Skeletal muscle satellite cell (primary cell): ENCODE measurements around the gene BTN2A1.

Experiments used
- H3K27me3 ChIP-seq: 2 replicates; pipeline ENCODE4 v1.7.0; 2013; ENCODE audit warnings: low read length; ENCODE audit not compliant: control insufficient read depth, insufficient read depth
- H3K36me3 ChIP-seq: 2 replicates; pipeline ENCODE4 v1.7.0; 2013; ENCODE audit warnings: mild to moderate bottlenecking, control low read depth, low read length; ENCODE audit not compliant: insufficient read depth
- H3K4me1 ChIP-seq: 2 replicates; pipeline ENCODE4 v1.7.0; 2013; ENCODE audit warnings: low read length; ENCODE audit not compliant: control insufficient read depth, insufficient read depth
- H3K4me2 ChIP-seq: 2 replicates; pipeline ENCODE4 v1.7.0; 2013; ENCODE audit warnings: mild to moderate bottlenecking, low read length
- H3K4me3 ChIP-seq: 2 replicates; pipeline ENCODE4 v1.7.0; 2013; ENCODE audit warnings: low read length
- H3K9ac ChIP-seq: 2 replicates; pipeline ENCODE4 v1.7.0; 2013; ENCODE audit warnings: mild to moderate bottlenecking, low read depth, low read length, moderate library complexity
- H3K9me3 ChIP-seq: replicated peaks from 2 replicates; pipeline ENCODE4 v1.7.0; 2013; ENCODE audit warnings: mild to moderate bottlenecking, control low read depth, low read length

BTN2A1 gene

GRCh38 chr6:26473758-26474438 lies 16.1 kb downstream of the BTN2A1 start:
- Histone ChIP-seq H3K4me2 (peak overlapping the region; percentile 83), H3K4me3 (peak overlapping the region; percentile 71), H3K4me1 (peaks cover 19% of the 10 kb centered on the region), H3K36me3 (peaks cover 7% of the 10 kb centered on the region), H3K27me3 (no peaks in the 10 kb centered on the region), H3K9ac (peak overlapping the region; percentile 83), H3K9me3 (no peaks in the 10 kb centered on the region)

DNA sequence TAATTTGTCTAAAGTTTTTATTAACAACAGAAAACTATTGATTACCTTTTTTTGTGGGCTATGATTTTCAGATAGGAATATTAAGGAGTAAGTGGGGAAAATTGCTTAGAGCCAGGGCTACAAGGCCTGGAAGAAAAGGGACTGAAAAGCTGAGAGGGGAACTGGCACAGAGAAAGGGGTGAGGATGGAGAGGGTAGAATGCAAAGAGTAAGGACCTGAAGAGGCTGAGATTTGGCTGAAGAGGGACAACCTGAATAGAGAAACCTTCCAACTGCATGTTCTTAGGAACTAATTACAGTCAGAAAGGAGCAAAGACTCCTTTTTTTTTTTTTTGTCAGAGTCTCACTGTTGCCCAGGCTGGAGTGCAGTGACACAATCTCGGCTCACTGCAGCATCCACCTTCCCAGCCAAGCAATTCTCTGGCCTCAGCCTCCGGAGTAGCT lies 16.7 kb downstream of the BTN2A1 start:
- H3K4me1 ChIP-seq, result peaks cover 19% of the 10 kb centered on the region
- peaks cover under 1% of the 10 kb centered on the region for H3K36me3 ChIP-seq
- peak overlapping the region; percentile 83 for H3K9ac ChIP-seq

GRCh38 chr6:26475823-26476729 lies 18.3 kb downstream of the BTN2A1 start:
- Histone ChIP-seq H3K9me3 (no peaks in the 10 kb centered on the region), H3K4me3 (no peak overlapping the region), H3K27me3 (no peaks in the 10 kb centered on the region), H3K4me2 (no peak overlapping the region), H3K4me1 (peaks cover 19% of the 10 kb centered on the region), H3K9ac (no peak overlapping the region), H3K36me3 (no peaks in the 10 kb centered on the region)

More for the DNA sequence above, 16.7 kb downstream of the BTN2A1 start:
- Histone ChIP-seq H3K27me3 (no peaks in the 10 kb centered on the region), H3K4me3 (peak overlapping the region; percentile 71), H3K9me3 (no peaks in the 10 kb centered on the region), H3K4me2 (peak overlapping the region; percentile 83)

GRCh38 chr6:26476896-26477295 lies 19.1 kb downstream of the BTN2A1 start:
- Histone ChIP-seq H3K4me2 (no peak overlapping the region), H3K9me3 (no peaks in the 10 kb centered on the region), H3K4me3 (no peak overlapping the region), H3K36me3 (no peaks in the 10 kb centered on the region), H3K27me3 (no peaks in the 10 kb centered on the region), H3K4me1 (peaks cover 19% of the 10 kb centered on the region), H3K9ac (no peak overlapping the region)

DNA sequence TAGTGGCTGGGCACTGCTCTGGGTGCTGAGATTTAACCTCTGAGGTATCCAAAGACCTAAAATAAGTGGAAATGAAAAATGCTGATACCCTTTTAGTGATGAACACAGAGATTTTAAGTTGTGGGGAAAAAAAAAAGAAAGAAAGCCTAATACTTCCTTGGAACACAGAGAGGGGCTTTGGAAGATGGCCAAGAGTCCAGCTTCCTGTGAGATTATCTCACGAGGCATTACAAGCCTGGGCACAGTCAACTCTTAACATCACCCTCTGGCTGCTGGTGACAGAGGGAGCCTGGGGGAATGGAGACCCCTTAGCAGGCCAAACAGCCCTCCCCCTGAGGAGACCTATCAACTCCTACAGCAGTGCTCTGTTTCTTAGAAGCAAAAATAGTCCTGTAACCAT lies 19.7 kb downstream of the BTN2A1 start:
- Histone ChIP-seq H3K27me3 (no peaks in the 10 kb centered on the region), H3K9me3 (no peaks in the 10 kb centered on the region), H3K4me3 (no peak overlapping the region), H3K4me1 (peaks cover 19% of the 10 kb centered on the region), H3K36me3 (no peaks in the 10 kb centered on the region), H3K4me2 (no peak overlapping the region), H3K9ac (no peak overlapping the region)

DNA sequence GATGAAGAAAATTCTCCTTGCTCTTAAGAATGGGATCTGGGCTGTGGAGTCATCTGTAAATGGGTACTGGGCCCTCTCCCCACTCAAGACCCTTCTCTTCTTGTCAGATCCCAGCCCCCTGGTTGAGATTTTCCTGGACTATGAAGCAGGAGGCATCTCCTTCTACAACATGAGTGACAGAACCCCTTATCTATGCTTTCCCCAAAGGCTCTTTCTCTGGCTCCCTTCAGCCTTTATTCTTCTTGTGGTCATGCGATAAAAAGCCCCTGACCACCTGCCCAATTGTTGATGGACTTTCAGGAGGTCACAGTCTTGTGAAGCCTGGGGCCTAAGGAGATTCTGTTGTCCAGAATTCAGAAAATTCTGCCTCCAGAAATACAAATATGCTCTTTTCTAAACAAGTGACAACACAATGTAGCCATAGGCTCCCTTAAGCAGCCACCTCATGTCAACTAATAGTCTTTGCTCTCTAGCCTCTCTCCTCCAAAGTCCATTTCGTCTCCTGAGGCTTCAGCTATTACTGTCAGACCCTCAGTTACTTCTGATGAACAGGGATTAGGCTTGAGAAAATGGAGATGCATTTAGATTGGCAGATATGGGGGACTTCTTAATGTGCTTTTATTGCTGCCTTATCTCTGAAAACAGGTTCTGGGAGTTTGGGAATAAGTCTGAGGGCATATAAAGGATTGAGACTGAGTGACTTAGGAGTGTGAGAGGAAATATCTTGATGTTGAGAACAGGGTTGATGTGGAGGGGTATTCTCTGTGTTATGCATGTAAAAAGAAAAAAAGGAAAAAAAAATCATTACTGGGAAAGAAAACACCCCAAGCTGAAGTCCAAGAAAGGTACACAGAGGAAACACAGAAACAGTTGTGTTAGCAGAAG lies 20.6 kb downstream of the BTN2A1 start:
- Histone ChIP-seq H3K4me1 (peaks cover 14% of the 10 kb centered on the region), H3K4me3 (no peak overlapping the region), H3K4me2 (no peak overlapping the region), H3K36me3 (no peaks in the 10 kb centered on the region), H3K9me3 (no peaks in the 10 kb centered on the region), H3K9ac (no peak overlapping the region), H3K27me3 (no peaks in the 10 kb centered on the region)

DNA sequence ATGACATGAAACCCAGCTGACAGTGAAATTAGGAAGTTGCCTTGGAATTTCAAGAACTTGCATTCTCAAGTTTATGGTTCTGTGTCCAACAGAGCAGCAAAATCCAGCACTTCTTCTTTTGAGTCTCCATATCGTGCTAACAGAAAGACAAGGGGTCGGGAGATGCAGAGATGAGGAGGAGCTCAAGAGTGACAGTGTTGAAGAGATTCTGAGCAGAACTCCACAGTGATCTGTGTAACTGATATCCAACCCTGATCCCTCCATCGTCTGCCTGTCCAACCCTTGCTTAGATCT lies 21.2 kb downstream of the BTN2A1 start:
- Histone ChIP-seq H3K4me3 (no peak overlapping the region), H3K9ac (no peak overlapping the region), H3K9me3 (no peaks in the 10 kb centered on the region), H3K4me1 (peaks cover 13% of the 10 kb centered on the region), H3K27me3 (no peaks in the 10 kb centered on the region), H3K4me2 (no peak overlapping the region), H3K36me3 (no peaks in the 10 kb centered on the region)

GRCh38 chr6:26482338-26482737 lies 24.6 kb downstream of the BTN2A1 start:
- no peak overlapping the region for H3K4me2 ChIP-seq
- H3K9me3 ChIP-seq, result no peaks in the 10 kb centered on the region
- no peak overlapping the region for H3K4me3 ChIP-seq
- no peak overlapping the region for H3K9ac ChIP-seq
- H3K4me1 ChIP-seq, result no peaks in the 10 kb centered on the region
- no peaks in the 10 kb centered on the region for H3K36me3 ChIP-seq
- H3K27me3 ChIP-seq, result peaks cover 2% of the 10 kb centered on the region

DNA sequence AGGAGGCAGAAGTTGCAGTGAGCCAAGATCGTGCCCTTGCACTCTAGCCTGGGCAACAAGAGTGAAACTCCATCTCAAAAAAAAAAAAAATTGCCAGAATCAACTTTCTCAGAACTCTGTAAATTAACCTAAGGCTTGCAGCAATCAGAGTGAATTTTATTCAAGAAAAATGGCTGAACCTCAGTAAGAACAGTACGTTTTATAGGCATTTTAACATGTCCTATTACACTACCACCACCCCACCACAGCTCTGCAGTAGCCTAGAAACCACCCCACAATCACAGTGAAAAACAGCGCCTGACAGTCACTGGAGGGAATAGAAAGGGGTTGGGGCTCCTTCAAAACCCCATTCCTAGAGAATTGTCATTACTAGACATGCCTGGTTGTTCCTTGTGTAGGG lies 26.0 kb downstream of the BTN2A1 start:
- no peak overlapping the region for H3K4me2 ChIP-seq
- no peak overlapping the region for H3K9ac ChIP-seq
- no peaks in the 10 kb centered on the region for H3K9me3 ChIP-seq
- peaks cover 7% of the 10 kb centered on the region for H3K27me3 ChIP-seq
- no peaks in the 10 kb centered on the region for H3K36me3 ChIP-seq
- no peaks in the 10 kb centered on the region for H3K4me1 ChIP-seq
- H3K4me3 ChIP-seq, result no peak overlapping the region

DNA sequence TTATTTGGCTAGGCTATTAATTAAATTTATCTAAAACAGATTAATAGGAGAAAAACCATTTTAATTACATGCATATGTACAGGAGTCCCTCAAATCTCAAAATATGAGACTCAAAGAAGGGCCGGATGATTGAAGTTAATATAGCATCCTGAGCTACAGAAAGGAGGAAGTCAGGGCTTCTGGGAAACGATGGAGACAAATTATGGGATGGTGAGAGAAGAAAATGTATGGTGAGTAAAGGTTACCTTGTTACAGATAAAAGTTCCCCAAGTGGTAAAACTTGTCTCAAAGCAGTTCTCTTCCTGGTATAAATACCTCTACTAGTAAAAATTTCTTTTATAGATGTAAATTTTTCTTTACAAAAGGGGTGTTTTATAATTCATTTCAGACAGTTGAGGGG lies 26.4 kb downstream of the BTN2A1 start:
- Histone ChIP-seq H3K36me3 (no peaks in the 10 kb centered on the region), H3K9ac (no peak overlapping the region)

GRCh38 chr6:26485112-26485780 lies 27.5 kb downstream of the BTN2A1 start:
- Histone ChIP-seq H3K27me3 (peaks cover 7% of the 10 kb centered on the region), H3K4me3 (no peak overlapping the region), H3K9me3 (no peaks in the 10 kb centered on the region), H3K36me3 (no peaks in the 10 kb centered on the region), H3K4me1 (no peaks in the 10 kb centered on the region), H3K9ac (no peak overlapping the region), H3K4me2 (no peak overlapping the region)

More for the DNA sequence above, 26.4 kb downstream of the BTN2A1 start:
- Histone ChIP-seq H3K4me1 (no peaks in the 10 kb centered on the region), H3K4me3 (no peak overlapping the region), H3K27me3 (peaks cover 7% of the 10 kb centered on the region), H3K4me2 (no peak overlapping the region), H3K9me3 (no peaks in the 10 kb centered on the region)
